Lower leg skin (tissue), 4 donors: Measurements from ENCODE around the gene NRXN2. TPM values are rescaled to one million over a fixed set of nuclear protein-coding genes. Genes with fewer than 3 reads are reported as not detected.

Experiments
- DNase-seq, 2 donors: peaks; one replicate each; pipeline ENCODE4 v3.0.0-alpha.2; 2019; ENCODE audit warnings: low spot score in 2 of 2
- H3K4me3 ChIP-seq: fragments of 200-600 bp; sonication (generic); 2 replicates; pipeline ENCODE4 v1.5.1; 2017; ENCODE audit warnings: mild to moderate bottlenecking, low read depth; ENCODE audit not compliant: poor library complexity, severe bottlenecking
- POLR2A ChIP-seq, 2 donors: fragments of 450-650 bp; IDR thresholded peaks; one replicate each; pipeline ENCODE4 v1.6.1; 2016 to 2017; ENCODE audit warnings: antibody characterized with exemption in 2 of 2, mild to moderate bottlenecking in 1 of 2, moderate library complexity in 1 of 2
- WGBS, 2 donors: methylation state at CpG; one replicate each; pipeline ENCODE4 v1.1.5; 2018; 5-methylcytosine and 5-hydroxymethylcytosine counted together
- intact Hi-C: fragments of 100-400 bp; cut with DNase I; formaldehyde crosslinking; loops from one replicate; pipeline ENCODE4 v1.15.0; 2023; ENCODE audit warnings: low total_unique reads
- total RNA-seq, 4 donors: library from RNA; depleted of rRNA; stranded (reverse); fragments of >200 nt; gene quantifications; one replicate each; pipeline ENCODE4 v1.1.0, GENCODE V29; 2016
- TF ChIP-seq, protein P1 (sequence below), 3 donors: fragments of 450-650 bp; IDR thresholded peaks; one replicate each; pipeline ENCODE4 v1.5.1; 2016; ENCODE audit warnings: antibody characterized with exemption in 3 of 3, mild to moderate bottlenecking in 3 of 3, moderate library complexity in 2 of 3

Gene NRXN2
- total RNA-seq, 4 donors from 2014 or later: 0.27 to 7.0 (median 1.1) TPM; not detected in 1

DNA sequence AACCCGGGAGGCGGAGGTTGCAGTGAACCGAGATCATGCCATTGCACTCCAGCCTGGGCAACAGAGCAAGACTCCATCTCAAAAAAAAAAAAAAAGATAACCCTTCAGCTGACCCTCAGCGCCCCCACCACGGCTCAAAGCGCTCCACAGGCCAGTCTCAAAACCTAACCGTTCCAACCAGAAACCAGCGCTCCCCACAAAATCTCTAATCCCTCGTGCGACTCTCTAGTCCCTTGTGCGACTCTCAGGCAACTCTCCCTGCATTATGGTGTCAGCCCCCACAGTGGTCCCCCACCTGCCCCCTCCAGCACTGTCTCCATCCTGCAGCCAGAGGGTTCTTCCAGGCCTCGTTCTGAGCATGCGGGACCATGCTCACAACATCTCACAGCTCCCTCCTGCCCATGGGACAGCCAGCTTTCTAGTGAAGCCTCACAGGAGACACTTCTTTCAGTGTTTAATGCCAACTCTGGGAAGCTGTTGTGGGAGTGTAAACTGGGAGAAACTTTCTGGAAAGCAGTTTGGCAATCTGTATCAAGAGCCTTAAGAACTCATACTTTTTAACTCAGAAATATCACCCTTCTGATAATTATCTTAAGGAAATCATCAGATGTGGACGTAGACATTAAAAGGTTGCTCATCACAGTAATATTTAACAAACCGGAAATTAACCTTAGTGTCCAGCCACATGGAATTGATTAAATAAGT is 25.1 kb upstream of the NRXN2 start:
- DNase-seq: no peak
- no peak for TF ChIP-seq POLR2A (IDR thresholded peaks at IDR 0.05)
- TF ChIP-seq, protein P1, sequence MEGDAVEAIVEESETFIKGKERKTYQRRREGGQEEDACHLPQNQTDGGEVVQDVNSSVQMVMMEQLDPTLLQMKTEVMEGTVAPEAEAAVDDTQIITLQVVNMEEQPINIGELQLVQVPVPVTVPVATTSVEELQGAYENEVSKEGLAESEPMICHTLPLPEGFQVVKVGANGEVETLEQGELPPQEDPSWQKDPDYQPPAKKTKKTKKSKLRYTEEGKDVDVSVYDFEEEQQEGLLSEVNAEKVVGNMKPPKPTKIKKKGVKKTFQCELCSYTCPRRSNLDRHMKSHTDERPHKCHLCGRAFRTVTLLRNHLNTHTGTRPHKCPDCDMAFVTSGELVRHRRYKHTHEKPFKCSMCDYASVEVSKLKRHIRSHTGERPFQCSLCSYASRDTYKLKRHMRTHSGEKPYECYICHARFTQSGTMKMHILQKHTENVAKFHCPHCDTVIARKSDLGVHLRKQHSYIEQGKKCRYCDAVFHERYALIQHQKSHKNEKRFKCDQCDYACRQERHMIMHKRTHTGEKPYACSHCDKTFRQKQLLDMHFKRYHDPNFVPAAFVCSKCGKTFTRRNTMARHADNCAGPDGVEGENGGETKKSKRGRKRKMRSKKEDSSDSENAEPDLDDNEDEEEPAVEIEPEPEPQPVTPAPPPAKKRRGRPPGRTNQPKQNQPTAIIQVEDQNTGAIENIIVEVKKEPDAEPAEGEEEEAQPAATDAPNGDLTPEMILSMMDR (IDR thresholded peaks at IDR 0.05): no peak
- intact Hi-C loops: no loop called here
- WGBS, 2 donors: 72 to 76% methylated on average over 15 of the region's 15 CpGs
- no peak overlapping the region for H3K4me3 ChIP-seq

DNA sequence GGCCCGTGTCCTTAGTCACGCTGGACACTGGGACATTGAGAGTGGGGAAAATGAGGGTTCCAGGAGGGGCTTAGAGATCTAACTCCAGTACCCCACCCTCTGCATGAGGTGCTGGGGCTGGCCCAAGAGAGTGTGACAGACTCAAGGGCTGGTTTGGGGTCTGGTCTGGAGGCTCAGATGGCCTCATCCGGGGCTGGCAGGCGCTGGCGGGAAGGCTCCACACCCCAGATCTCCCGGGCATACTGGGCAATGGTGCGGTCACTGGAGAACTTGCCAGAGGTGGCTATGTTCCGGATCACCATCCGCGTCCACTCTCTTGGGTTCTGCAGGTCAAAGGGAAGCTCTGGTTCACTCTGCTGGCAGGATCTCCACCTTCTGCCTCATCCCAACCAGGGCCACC is 23.5 kb upstream of the NRXN2 start:
- TF ChIP-seq, protein P1 (IDR thresholded peaks at IDR 0.05): no peak
- no peak for TF ChIP-seq POLR2A (IDR thresholded peaks at IDR 0.05)
- intact Hi-C loops: no loop called here
- no peak overlapping the region for H3K4me3 ChIP-seq
- no peak for DNase-seq
- 72 to 83% methylated on average over 10 of the region's 10 CpGs for WGBS, 2 donors

DNA sequence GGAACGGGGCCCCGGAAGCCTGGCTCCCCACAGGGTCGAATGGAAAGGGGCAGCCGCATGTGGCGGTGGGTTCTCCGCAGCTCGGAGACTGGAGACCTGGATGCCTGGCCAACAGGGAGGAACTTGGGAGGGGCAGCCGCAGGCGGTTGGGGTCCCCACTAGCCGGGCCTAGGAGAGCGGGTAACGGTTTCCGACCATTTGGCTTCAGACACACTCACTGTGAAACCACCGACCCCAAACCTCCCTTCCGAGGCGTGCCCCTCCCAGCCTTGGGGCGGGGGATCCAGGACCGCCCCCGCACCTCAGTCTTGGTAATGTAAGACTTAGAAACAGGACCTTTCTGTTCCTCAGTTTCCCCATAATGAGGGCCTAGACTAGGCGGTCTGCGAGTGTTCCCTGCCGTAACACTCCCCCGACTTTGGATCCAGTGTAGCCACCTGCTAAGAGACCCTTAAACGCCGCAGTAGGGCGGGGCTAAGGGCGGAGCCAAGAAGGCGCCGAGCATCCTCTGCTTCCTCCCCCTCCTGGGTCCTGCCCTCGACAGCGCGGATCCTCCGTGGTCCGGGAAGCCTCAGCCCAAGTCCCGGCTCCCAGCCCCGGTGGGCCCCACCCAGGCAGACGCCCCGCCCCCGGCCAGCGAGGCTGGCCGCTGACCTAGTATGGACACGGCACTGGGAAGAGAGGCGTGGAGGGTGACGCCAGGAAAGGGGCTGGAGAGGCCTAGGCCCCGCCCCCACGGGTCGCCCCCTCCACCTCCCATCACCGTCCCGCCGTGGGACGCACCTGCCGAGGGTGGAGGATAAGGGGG is 22.7 kb upstream of the NRXN2 start:
- no peak overlapping the region for H3K4me3 ChIP-seq
- 2 to 4% methylated on average over 37 to 45 of the region's 52 CpGs for WGBS, 2 donors
- no peak for TF ChIP-seq POLR2A (IDR thresholded peaks at IDR 0.05)
- TF ChIP-seq, protein P1 (IDR thresholded peaks at IDR 0.05): no peak
- intact Hi-C loops: no loop called here
- DNase-seq: peak; percentile 69 to 96

DNA sequence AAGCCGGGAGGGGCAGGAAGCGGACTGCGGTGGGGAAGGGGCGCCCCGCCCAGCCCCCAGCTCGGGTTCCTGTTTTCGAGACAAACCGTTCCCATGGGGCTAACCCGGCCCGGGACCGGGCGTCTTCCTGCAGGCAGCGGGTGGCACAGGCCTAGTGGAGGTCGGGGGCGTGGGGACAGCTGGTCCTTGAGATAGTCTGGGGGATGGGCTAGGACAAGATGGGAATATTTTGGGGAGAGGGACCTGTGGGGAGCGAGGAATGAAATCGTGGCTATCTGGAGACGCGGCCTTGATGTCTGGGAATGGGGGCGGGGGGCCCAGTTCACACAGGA is 22.2 kb upstream of the NRXN2 start:
- intact Hi-C loops: no loop called here
- peak; percentile 73 to 97 for DNase-seq
- no peak for TF ChIP-seq POLR2A (IDR thresholded peaks at IDR 0.05)
- TF ChIP-seq, protein P1 (IDR thresholded peaks at IDR 0.05): no peak
- WGBS, 2 donors: 1 to 2% methylated on average over 17 to 20 of the region's 20 CpGs
- H3K4me3 ChIP-seq: peak overlapping the region; percentile 28

DNA sequence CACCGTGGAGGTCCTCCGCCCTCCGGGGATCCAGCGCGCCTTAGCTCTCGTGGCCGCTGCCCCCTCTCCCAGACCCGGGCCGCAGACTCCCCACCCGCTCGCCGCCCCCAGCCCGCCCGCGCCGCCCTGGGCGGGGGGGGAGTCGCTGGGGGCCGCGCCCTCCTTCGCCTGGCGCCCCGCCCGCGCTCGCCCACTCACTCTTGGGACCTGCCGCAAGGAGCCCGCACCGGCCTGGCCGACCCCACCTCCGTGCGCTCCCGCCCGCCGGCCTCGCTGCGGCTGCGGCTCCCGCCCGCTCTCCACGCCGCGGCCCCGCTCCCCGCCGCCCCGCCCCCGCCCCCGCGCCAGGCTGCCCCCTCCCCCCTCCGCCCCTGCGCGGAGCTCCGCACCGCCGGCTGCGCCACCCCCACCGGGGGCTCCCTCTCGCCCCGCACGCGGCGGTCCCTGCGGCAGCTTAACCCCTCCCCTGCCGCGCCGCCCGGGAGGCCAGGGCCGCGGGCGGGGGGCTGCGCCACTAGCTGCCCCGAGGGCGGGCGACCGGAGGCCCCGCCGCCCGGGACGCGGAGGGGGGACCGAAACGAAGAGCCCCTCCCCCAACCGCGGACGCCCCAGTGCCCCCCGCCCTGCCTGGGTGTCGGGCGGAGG is 21.7 kb upstream of the NRXN2 start:
- no peak for TF ChIP-seq POLR2A (IDR thresholded peaks at IDR 0.05)
- TF ChIP-seq, protein P1 (IDR thresholded peaks at IDR 0.05): no peak
- intact Hi-C loops: no loop called here
- WGBS, 2 donors: 2% methylated on average over 17 of the region's 89 CpGs; no CpG with 5 or more reads in 1 of the 2 donors
- H3K4me3 ChIP-seq: peak overlapping the region; percentile 28
- DNase-seq: no peak
